OCI-LY3 (cell line): ENCODE measurements around the gene NTRK2.

Experiments
- EZH2phosphoT487 ChIP-seq: fragments of 200-600 bp; shearing (Covaris generic); IDR thresholded peaks from 2 replicates; pipeline ENCODE4 v1.6.1; 2018; ENCODE audit warnings: antibody characterized with exemption, mixed run types, low read depth
- TF ChIP-seq, protein P1 (sequence below): fragments of 200-600, 300-600 bp; sonication (generic); IDR thresholded peaks from 2 replicates; pipeline ENCODE4 v1.5.1; 2014; ENCODE audit warnings: antibody characterized with exemption, low read length, low read depth

DNA sequence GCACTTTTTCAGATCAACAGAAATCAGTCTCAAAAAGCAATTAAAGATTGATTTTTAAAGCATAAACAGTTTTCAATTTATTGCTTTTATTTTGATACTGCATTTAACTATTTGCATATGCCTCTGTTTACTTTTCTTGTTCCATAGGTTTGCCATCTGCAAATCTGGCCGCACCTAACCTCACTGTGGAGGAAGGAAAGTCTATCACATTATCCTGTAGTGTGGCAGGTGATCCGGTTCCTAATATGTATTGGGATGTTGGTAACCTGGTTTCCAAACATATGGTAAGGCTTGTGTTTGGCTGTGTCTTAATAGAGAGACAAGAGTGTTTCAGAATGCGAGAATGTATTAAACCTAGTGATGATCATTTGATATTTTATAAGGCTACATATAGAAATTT, 53.9 kb downstream of the NTRK2 start:
- TF ChIP-seq, protein P1, sequence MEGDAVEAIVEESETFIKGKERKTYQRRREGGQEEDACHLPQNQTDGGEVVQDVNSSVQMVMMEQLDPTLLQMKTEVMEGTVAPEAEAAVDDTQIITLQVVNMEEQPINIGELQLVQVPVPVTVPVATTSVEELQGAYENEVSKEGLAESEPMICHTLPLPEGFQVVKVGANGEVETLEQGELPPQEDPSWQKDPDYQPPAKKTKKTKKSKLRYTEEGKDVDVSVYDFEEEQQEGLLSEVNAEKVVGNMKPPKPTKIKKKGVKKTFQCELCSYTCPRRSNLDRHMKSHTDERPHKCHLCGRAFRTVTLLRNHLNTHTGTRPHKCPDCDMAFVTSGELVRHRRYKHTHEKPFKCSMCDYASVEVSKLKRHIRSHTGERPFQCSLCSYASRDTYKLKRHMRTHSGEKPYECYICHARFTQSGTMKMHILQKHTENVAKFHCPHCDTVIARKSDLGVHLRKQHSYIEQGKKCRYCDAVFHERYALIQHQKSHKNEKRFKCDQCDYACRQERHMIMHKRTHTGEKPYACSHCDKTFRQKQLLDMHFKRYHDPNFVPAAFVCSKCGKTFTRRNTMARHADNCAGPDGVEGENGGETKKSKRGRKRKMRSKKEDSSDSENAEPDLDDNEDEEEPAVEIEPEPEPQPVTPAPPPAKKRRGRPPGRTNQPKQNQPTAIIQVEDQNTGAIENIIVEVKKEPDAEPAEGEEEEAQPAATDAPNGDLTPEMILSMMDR: no peak
- no peak for TF ChIP-seq EZH2phosphoT487
